ENCODE results near the gene TWIST2.

The TWIST2 gene

DNA sequence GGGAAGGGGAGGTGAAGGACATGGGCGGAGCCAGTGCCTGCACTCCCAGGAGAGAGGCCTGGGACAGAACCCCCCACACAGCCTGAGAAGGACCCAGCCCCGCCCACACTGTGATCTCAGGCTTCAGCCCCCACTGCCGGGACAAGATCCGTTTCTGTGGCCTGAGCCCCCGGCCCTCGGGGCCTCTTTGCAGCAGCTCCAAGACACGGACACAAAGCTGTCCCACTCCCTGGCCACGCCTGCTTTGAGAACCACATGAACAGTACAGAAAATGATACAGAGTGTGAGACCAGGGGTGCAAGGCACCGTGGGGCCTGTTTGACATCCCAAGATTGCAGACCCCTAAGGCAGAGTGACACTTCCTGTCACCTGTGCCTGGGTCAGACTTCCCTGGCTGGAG, 74.5 kb downstream of the TWIST2 start:
- no peak for DNase-seq

DNA sequence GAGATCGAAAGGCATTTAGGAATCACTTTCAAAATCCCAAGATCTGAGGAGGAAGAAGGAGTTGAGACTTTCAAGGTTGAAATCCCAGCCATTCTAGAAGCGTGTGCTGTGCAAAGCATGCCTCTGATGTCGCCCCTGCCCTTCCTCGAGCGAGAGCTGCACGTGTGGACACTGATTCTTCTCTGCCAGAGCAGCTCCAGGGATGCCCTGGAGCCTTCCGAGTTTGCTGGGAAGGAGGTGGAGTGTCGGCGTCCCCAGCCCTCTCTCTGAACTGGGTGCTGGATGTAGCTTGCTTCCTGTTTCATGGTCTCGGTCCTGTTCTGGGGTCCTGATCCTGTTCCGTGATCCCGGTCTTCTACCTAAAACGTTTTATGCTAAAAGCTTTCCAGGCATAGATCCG, 76.1 kb downstream of the TWIST2 start:
- no peak for DNase-seq

DNA sequence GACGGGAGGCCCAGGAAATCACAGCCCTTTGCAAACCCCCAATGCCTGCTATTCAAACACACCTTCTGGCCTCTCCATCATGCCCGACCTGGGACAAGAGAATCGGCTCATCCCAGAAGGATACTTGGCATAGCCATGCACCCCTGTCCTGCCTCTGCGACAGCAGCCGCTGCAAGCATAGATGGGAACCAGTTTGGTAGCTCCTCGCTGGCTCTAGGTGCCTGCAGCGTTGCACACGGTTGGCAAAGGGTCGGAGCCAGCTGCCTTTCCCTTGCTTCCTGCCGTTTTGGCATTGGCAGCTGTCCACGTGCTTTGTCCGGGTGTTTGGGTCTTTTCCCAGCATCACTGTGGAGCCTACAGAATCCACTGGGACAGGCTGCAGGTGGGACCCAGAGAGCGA, 76.9 kb downstream of the TWIST2 start:
- no peak for DNase-seq

DNA sequence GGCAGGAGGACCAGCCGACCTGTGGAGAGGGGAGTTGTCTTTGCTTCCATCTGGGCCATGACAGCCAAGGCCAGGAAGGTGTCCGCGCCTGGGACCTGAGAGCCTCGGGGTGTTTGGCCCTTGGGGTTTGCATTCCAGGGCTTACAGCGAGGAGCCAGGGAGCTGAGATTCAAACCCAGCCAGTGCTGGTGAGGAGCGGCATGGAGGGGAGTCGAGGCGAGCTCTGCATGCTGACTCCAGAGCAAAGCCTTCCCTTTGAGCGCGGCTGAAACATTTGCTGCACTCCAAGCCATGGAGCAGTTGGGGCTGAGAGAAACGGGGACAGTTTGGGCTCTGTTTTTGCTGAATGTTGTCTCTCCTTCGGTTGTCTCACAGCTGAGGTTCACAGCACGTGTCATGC, 77.4 kb downstream of the TWIST2 start:
- DNase-seq: no peak

DNA sequence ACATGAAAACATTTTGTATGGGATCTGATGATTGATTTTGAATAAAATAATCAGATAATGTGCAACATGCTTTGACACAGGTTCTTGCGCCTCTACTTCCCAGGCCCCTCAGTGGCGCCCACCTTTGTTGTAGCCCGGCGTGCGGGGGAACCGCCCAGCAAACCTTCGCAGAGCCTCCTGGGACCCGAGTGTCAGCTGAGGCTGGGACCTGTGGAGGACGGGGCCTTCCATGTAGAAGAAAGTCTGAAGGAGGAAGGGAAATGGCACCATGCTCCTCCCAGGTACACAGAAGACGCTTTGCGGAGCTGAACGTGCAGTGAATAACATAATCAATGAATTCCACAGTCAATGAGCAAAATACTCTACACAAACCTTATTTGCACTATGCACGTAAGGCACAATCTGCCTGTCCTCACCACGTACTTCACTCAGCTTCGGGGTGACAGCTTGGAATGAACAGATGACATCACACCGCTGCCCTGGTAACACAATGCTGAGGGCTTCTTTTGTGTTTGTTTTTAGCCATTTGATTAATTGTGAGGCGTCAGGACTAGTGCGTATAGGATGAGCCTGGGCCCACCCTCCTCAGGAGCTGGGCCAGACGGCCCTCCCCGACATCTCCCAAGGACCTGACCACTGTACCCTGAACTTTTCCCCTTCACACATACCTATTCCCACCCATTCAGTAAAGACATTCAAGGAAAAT, 78.1 kb downstream of the TWIST2 start:
- no peak for DNase-seq

DNA sequence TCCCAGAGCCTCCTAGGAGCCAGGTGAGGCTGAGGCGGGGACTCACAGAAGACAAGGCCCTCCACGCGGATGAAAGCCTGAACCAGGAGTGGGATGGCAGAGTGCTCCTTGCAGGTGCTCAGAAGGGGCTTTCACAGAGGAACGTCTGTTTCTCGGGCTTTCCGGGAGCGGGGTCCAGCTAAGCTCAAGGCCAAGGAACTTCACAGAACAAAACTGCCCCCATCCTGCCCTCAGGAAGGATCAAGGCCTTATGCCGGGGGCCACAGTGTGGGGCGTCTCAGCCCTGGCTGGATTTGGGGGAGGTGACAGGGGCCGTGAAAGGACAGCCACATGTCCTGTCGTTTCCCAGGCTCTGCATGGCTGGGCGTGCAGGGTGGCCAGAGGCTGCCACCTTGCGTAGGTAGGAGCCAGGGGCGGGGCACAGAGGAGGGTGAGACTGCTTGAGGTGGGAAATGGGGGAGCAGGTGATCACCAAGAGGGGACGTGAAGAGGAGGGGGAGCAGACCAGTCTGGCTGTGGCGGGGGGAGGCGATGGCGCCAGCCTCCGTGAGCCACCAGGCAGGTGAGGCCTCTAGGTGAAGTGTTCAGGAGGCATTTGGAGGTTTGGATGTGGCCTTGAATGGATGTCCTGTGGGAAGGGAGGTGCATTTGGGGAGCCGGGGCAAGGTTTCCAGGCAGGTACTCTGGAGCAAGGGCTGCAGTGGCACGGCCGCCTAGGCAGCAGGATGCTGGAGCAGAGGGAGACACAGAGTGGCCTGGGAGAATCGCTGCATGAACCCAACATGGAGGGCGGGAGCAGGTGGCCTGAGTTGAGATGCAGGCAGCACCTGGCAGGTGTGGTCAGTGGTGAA, 79.1 kb downstream of the TWIST2 start:
- no peak for DNase-seq

DNA sequence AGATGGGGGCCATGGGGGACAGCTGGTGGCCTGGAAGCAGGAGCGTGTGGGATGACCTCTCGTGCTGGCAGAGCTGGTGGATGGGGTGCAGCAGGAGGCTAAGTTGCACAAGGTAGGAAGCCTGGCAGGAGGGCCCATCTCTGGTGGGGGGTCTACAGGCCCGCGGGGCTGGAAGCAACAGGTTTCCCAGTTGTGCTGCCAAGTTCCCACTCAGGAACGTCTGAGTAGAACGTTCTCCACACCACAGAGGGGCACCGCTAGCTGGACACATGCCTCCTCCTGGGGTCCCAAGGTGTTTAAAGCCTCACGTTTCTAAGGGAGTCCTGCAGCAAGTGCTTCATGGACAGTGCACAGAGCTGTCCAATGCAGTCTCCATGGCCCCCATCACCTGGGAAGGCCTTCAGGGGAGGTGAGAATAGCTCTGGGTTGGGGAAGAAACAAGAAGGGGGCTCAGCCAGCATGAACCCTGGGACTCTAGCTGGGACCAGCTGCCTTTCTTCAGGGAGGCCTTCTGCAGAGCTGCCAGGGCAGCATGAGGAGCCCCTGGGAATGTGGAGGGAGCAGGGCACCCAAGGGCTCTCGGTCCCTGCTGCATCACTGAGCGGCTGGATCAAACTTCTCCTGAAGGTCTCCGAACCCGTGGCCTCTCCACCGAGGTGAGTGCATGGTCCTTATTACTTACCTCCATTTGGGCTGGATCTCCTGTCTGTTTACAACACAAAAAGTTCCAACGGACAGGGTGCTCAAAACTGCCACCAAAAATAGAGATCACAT, 80.0 kb downstream of the TWIST2 start:
- DNase-seq: no peak

DNA sequence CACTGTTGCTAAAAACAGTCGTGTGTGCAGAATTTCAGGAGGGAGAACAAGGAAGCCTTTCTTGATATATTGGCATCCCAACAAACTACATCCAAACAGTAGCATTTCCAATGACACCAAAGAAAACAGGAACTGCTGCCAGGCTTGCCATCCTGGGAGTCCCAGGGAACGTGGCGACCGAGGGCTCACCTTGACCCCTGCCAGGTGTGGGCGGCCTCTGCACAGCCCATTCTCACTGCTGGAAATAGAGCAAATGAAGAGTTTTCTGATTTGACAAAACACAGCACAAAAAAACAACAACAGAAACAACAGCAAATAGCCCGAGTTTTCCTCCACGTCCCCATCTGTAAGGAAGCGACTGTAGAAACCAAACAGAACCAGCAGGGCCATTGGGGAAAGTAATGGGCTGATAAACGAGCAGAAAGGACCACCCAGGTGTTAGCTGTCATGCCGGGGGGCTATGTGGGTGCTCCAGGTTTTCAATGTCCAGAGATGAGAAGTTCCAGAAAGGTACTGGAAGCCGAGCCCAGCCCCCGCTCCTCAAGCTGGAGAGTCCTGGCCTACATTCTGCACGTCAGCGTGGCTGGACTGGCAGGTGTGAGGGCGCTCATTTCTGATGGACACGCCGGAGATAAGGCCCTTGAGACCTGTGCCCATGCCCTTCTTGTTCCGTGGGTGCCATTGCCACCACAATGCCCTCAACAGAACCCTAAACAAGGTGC, 80.8 kb downstream of the TWIST2 start:
- no peak for DNase-seq

DNA sequence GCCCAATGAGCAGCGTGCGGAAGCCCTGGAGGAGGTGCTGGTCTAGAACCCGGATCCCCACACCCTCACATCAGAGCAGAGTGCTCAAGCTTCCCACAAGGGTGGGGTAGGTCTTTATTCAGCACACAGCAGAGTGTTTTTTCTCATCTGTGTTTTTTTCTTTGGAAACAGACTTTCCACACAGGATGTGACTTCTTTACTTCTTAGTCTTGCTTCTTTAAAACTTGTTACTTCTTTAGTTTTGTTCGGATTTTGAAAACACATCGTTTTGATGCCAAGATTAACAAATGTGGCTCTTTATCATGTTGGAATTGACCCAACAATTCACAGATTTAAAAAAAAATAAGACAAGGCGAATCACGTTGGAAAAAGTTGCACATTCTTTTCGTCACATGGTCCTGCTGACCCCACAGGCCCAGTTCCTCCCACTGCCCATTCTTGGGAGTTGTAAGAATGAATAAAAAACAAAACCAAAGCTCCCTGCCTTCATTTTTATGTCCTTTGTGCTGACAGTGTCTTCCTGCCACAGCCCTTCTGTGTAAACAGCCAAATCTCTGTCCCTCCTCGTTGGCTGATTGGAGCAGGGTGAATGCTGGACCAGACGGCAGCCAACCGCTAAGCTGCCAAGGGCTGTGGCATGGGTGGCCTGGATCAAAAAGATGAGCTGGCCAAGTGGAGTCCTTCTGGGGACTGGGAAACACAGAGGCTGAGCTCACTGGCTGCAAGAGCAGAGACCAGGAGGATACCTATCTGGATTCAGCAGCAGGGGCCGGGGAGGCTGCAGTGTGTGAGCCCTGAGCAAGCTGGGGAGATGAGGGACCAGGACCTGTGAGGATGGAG, 81.6 kb downstream of the TWIST2 start:
- DNase-seq: no peak

DNA sequence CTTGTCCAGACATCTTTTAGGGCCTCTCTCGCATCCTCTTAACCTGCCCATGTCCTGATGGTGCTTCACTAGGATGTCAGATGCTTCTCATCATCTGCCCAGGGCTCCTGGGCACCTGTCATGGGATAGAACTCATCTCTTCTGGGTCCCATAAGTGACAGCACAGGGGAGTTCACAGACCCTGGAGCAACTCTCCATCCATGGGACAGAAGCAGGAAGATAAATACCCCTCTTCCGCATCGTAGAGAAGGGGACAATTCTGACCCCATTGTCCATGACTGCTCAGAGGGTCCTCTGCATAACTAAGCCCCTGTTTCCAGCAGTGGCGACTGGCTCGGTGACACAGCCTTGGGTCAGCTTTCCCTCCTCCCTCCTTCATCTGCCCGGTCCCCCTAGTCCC, 82.3 kb downstream of the TWIST2 start:
- DNase-seq: no peak

DNA sequence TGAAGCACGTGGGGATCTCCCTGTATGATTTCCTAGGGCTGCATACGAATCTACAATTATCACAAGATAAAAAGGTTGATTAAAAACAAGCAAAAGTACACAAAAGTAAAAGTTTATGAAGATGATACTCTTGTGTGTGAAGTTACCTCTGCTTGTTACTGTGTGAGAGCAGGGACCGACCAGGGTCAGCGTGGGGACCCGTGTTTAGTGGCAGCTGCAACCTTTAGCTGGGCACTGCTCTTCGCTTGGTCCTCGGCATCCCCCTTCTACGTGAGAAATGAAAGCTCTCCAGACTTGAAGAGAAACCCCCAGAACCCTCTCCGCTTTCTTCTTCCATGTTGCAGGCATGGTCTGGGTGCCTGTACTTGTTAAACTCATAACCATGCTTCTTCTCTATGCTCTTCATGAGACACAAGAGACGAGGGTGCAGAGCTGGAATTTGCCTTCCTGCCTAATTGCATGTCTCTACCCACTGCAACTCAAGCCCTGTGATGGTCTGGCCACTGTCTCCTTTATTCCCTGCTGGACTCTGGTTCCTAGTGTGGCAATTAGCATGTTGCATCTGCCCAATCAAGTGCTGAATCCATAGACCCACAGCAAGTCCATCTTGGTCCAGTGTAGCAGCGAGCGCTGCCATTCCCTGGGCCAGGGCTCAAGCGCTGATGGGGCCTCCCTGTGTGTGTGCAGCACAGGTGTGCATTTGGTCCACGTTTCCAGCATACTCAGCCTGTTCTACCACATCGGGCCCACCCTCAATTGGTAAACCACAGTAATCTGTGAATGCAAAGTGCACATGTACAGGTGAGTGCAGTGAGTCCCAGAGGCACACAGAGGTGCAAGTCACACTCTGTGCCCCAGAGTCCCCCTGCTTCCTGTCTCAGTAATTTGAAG, 88.5 kb downstream of the TWIST2 start:
- DNase-seq: no peak

DNA sequence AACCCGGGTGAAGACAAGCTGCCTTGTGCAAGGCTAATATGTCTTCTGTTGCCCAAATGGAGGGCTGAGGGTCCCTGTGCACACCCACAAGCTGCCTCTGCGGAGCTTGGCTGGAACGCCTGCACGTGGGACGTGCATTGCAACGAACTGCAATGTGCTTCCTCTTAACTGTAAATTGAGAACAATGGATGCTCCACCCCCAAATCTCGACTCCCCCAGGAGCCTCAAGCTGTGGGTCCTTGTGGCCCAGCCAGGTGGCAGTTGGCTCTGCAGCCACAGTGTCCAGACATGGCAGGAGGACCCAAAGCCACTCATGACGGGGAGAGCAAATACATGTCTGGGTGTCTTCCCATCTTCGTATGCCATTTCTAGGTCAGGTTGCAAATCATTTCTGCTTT, 90.1 kb downstream of the TWIST2 start:
- DNase-seq: no peak

DNA sequence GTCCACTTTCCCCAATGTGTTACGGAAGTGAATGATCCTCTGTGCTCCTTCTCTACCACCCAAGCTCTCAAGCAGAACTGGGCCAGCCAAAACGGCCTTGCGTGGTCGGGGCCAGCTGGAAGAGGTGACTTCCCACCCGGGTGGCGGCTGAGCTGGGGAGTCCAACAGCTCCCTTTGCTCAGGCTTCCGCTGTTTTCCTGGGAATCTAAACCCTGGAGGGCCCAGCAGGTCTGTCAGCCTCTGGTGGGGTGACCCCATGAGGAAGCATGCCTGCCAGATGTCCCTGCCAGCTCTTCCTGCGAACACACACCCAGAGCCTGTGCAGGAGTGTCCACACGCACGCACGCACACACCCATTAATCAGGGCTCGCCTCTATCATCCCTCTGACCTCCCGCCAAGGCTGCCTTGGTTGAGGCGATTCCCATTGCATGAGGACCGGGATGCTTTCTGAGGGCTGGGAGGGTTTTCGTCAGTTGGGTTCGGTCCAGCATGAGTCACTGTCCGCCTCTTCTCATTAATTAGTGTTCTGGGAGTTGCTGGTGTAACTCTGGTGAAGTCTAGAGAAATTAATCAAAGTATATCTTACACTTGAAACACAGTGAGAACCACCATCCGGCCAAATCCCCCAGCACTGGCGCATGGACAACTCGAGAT, 90.6 kb downstream of the TWIST2 start:
- no peak for DNase-seq

DNA sequence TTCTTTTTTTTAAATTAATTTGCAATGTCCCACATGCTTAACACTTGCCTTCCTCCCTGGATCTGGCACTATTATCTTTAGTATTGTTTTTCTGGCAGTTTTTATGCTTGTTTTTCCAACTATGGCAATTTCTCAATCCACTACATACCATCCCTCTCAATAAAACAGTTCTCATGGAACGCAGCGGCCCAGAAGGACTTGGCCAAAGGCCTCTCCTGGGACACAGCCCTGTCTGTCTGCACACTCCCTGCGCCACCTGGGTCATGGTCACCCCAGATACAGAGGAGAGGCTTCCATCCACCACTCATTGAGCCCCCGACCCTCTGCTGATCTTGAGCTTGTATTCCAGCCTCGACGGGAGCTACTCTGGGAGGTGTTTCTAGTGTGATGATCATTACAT, 91.2 kb downstream of the TWIST2 start:
- no peak for DNase-seq

DNA sequence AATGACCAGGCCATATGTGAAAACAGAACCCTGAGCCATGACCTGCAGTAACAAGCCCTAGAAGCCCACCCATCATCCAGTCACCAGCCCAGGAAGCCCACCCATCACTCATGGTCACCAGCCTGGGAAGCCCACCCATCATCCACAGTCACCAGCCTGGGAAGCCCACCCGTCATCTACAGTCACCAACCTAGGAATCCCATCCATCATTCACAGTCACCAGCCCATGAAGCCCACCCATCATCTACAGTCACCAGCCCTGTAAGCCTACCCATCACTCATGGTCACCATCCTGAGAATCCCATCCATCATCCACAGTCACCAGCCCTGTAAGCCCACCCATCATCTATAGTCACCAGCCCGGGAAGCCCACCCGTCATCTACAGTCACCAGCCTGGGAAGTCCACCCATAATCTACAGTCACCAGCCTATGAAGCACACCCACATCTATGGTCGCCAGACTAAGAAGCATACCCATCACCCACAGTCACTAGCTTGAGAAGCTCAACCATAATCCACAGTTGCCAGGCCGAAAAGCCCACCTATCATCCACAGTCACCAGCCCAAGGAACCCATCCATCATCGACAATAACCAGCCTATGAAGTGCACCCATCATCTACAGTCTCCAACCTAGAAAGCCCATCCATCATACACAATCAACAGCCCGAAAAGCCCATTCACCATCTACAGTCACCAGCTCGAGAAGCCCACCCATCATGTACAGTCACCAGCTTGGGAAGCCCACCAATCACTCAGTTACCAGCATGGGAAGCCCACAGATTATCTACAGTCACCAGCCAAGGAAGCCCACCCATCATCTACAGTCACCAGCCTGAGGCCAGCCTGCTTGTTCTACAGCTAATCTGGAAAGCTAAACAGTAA, 91.9 kb downstream of the TWIST2 start:
- no peak for DNase-seq

DNA sequence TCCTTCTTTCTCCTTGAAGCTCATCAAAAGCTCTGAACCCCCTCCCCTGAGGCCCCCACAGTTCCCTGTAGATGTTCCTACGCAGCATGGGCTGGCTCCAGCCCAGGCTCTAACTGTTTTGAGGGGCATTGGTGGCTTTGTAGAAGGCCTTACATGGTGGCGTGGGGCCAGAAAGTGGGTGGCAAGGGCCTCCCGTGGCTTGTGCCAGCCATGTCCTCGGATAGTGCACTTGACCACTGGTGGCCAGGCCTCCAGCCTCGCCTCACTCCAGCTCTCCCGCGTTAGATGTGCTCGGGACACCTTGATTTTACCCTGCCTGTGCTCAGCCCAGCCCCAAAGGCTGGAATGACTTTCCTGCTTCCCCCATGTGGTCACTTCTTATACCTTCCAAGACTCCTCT, 92.9 kb downstream of the TWIST2 start:
- no peak for DNase-seq

DNA sequence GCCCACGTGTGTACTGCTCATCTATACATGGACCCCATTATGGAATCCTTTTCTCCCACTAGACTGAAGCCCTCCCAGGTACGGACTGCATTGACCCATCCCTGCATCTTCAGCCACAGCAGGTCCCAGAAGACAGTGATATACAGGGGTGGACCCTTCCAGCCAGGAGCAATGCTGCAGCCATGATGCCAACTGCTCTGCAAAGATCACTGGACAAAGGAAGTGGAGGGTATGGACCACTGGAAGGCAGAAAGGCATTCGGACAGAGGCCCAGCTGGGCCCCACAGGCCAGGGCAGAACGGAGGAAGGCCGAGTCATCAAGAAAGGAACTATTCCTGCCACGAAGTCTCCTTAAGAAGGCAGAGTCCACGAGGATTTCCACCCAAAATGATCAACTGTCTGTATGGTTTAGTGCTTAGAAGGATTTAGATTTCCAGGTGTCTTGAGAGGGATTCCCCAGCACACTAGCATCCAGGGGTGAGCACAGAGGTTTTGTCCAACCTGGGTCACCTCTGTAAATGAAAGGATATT, 93.4 kb downstream of the TWIST2 start:
- DNase-seq: no peak

DNA sequence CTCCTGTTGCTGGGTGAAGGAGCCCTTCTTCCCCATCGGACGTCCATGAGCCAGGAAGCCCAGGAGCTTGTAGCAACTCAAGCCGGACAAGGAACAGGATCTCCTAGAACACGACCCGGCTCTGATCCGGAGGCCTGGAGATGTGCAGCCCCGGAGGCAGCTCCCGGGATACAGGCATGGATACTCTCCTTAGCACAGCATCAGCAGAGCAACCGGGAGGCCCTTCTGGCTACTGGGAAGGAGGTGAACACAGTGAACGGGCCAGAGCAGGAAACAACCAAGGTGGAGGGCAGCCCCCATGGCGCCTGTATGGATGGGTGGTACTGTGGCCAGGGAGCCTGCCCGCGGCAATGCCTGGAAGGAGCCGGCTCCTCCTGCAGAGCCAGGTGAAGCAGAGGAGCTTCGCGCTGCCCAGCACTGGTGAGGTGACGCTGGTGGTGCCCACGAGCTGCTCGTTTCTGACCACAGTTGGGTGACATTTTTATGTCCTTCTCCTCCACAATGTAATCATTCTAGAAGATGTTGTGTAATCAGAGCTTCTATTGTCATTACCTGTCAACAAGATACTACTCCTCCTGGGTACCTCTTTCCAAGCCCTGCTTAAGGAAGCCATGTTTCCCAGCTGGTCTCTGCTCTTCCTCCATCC, 94.3 kb downstream of the TWIST2 start:
- DNase-seq: no peak

Measured in inflammatory macrophage (primary cell).